Psoas muscle (tissue), 8 donors: Measurements from ENCODE around the gene CASR. TPM values are rescaled to one million over a fixed set of nuclear protein-coding genes. Genes with fewer than 3 reads are reported as not detected.

Experiments
- ATAC-seq, 4 donors: fragments of 200-7000 bp; cut with Tn5 transposase; one replicate each; pipeline ENCODE4 v1.9.1; 2020; ENCODE audit warnings: moderate library complexity in 3 of 4, mild to moderate bottlenecking in 2 of 4
- DNase-seq, 2 donors: peaks; one replicate each; pipeline ENCODE4 v3.0.0-alpha.2; 2020
- H3K27ac ChIP-seq: fragments of 200-600 bp; one replicate; pipeline ENCODE4 v1.8.0; 2022
- H3K27me3 ChIP-seq, 3 donors: fragments of 200-600 bp in 1 of 3; one replicate each; pipeline versions ENCODE4 v1.6.1 to v1.8.0; 2013 to 2022; ENCODE audit warnings: low read length in 2 of 3, mild to moderate bottlenecking in 2 of 3, moderate library complexity in 1 of 3; ENCODE audit not compliant: insufficient read depth in 3 of 3
- H3K36me3 ChIP-seq, 2 donors: fragments of 200-600 bp in 1 of 2; one replicate each; pipeline versions ENCODE4 v1.6.1 to v1.8.0; 2013 to 2022; ENCODE audit warnings: low read depth in 1 of 2, mild to moderate bottlenecking in 1 of 2, moderate library complexity in 1 of 2; ENCODE audit not compliant: insufficient read depth in 1 of 2
- H3K4me1 ChIP-seq: fragments of 200-600 bp; one replicate; pipeline ENCODE4 v1.8.0; 2022
- H3K4me3 ChIP-seq: fragments of 200-600 bp; one replicate; pipeline ENCODE4 v1.8.0; 2022; ENCODE audit warnings: mild to moderate bottlenecking
- H3K9me3 ChIP-seq: fragments of 200-600 bp; one replicate; pipeline ENCODE4 v1.8.0; 2022
- WGBS, 3 donors: extraction: QIAGEN DNeasy Blood & Tissue Kit; methylation state at CpG; one replicate each; pipeline versions ENCODE4 v1.1.6 to v1.1.7; 2013; 5-methylcytosine and 5-hydroxymethylcytosine counted together
- intact Hi-C, 2 donors: fragments of 100-400 bp; cut with DNase I; formaldehyde crosslinking; loops; one replicate each; pipeline versions ENCODE4 v1.11.0 to v1.14.2; 2022
- polyA plus RNA-seq, 3 donors: library from polyadenylated mRNA; stranded (reverse); fragments of 200-250 nt; gene quantifications; one replicate each; pipeline ENCODE4 v1.2.3, GENCODE V29; 2013
- total RNA-seq, 4 donors: library from RNA; stranded (reverse); fragmentation: NEBNext Ultra II Directional in 2 of 4; extraction: Animal tissue kit (Norgen Biotek cat#: 25700) in 2 of 4; gene quantifications; one replicate each; pipeline versions ENCODE4 v1.2.1 to v1.2.4, GENCODE V29; 2021 to 2023
- TF ChIP-seq, protein P1 (sequence below): fragments of 200-600 bp; IDR thresholded peaks from one replicate; pipeline ENCODE4 v1.8.0; 2022; ENCODE audit warnings: antibody characterized with exemption
- donor health status: healthy with polysubstance abuse.
- donor health status: DM: no; HTN: no; CAD: no; lungs with moderate emphysema.
- donor health status: Bipolar disorder and iron deficiency.
- donor health status: healthy.
- donor health status: DM: yes; HTN: yes; CAD: no.
- donor health status: DM: no; HTN: no; CAD: no.
- donor health status: DM: no; HTN: no; CAD: no.
- donor health status: DM: yes; HTN: yes; CAD: no.

CASR gene
- total and polyA plus RNA-seq, 7 donors: 0.02 TPM; not detected in 6

DNA sequence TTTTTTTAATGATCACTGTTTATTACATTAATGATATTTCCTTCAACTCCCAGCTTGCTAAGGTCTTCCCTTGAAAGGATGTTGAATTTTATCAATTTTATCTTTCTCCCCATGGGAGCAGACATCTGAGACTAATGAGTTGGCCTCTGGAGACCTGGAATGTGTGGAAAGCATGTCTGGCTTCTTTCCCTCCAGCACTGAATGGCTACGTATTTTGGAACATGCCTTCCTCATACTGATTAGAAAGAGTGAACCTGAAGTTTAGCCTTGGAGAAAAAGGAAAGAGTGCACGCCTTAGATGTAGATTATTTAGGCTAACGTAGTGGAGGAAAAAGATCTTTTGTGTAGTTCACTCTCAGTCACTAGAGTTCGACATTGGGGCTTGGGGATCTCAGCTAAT is 25.1 kb downstream of the CASR start:
- Histone ChIP-seq H3K9me3 (no peaks in the 10 kb centered on the region), H3K27me3 (no peaks in the 10 kb centered on the region), H3K4me3 (no peak overlapping the region), H3K36me3 (no peaks in the 10 kb centered on the region), H3K4me1 (no peaks in the 10 kb centered on the region), H3K27ac (no peak overlapping the region)
- DNase-seq (no peak), ATAC-seq (no peak)
- TF ChIP-seq, protein P1, sequence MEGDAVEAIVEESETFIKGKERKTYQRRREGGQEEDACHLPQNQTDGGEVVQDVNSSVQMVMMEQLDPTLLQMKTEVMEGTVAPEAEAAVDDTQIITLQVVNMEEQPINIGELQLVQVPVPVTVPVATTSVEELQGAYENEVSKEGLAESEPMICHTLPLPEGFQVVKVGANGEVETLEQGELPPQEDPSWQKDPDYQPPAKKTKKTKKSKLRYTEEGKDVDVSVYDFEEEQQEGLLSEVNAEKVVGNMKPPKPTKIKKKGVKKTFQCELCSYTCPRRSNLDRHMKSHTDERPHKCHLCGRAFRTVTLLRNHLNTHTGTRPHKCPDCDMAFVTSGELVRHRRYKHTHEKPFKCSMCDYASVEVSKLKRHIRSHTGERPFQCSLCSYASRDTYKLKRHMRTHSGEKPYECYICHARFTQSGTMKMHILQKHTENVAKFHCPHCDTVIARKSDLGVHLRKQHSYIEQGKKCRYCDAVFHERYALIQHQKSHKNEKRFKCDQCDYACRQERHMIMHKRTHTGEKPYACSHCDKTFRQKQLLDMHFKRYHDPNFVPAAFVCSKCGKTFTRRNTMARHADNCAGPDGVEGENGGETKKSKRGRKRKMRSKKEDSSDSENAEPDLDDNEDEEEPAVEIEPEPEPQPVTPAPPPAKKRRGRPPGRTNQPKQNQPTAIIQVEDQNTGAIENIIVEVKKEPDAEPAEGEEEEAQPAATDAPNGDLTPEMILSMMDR: no peak
- intact Hi-C loops: no loop called here
- 53 to 61% (median 59%) methylated on average over 4 of the region's 4 CpGs for WGBS, 3 donors

DNA sequence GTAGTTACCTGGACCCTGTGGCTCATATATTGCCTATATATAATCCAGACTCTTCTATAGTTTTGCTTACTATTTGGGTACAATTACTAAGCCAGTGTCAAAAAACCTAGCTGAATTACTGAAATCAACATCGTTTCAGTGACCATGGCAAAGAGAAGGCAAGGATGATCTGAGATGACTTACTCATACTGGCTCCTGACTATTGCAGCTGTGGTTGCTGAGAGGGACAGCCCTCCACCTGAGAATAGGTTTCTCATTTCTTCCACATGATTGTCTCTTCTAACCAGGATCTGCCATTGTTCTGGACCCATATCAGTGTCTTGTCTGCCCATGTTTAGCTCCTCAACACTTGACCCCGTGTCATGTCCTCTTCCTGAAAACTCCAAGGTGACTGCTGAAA is 30.2 kb downstream of the CASR start:
- intact Hi-C loops: no loop called here
- Histone ChIP-seq H3K27ac (no peak overlapping the region), H3K36me3 (no peaks in the 10 kb centered on the region), H3K27me3 (no peaks in the 10 kb centered on the region), H3K4me3 (no peak overlapping the region), H3K9me3 (no peaks in the 10 kb centered on the region), H3K4me1 (no peaks in the 10 kb centered on the region)
- WGBS, 3 donors: 47 to 61% (median 52%) methylated on average over 2 of the region's 2 CpGs
- DNase-seq (no peak), ATAC-seq (no peak)
- TF ChIP-seq, protein P1: no peak

DNA sequence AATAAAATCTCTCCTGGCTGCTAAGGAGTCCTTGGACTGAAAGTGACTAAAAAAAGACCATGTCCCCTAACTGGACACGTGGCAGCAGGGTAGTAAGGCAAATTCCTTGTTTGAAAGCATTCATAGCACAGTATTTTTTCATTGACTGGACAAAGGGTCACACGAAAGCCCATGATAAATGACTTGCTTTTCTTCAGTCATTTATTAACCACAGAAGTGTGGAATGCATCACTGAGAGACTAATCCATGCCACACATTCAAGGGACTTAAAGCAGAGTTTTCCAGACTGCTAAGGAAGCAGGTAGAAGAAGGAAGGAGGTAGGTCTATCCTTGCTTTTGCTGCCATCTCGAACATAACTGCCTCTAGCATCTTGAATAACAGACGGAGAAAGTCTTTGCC is 31.2 kb downstream of the CASR start:
- 49 to 53% (median 53%) methylated on average over 4 of the region's 4 CpGs for WGBS, 3 donors
- no peak overlapping the region for H3K4me3 ChIP-seq
- intact Hi-C loops: no loop called here
- H3K27me3 ChIP-seq: no peaks in the 10 kb centered on the region
- H3K9me3 ChIP-seq: no peaks in the 10 kb centered on the region
- DNase-seq: no peak
- no peak for ATAC-seq
- H3K4me1 ChIP-seq: no peaks in the 10 kb centered on the region
- no peaks in the 10 kb centered on the region for H3K36me3 ChIP-seq
- TF ChIP-seq, protein P1: no peak
- H3K27ac ChIP-seq: no peak overlapping the region

DNA sequence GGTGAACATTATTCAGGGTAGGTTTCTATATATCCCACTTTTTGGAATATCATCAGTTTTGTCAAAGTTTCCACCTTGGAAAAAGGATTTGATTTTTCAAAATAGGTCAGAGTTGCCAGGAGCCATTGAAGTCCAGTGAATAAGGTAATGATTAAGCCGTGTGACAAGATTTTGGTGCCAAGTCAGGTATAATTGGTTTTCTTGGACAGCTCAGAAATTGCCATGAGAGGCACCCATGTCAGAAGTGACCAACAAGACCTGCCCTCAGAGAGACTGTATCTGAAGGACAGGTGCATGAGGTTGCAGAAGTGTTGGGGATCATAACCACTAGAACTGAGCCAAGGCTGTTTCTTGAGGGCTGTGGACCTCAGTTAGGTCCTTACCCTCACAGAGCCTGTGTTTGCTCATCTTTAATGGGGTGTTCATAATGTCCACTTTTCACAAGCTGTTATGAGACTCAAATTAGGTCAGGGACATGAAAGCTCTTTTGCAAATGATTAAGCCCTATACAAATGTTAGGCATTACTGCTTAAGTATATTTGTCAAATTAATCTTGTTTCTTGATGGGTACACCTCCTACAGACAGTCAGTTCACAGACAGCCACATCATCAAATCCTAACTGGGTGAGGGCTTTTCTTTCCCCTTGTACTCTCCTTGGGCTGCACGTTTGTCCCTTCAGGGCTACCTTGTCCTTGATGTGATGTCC is 32.3 kb downstream of the CASR start:
- DNase-seq: no peak
- intact Hi-C loops: no loop called here
- no peaks in the 10 kb centered on the region for H3K27me3 ChIP-seq
- no peak overlapping the region for H3K4me3 ChIP-seq
- H3K4me1 ChIP-seq: no peaks in the 10 kb centered on the region
- TF ChIP-seq, protein P1: no peak
- no peak overlapping the region for H3K27ac ChIP-seq
- 72 to 77% (median 76%) methylated on average over 2 of the region's 2 CpGs for WGBS, 3 donors
- H3K36me3 ChIP-seq: no peaks in the 10 kb centered on the region
- no peaks in the 10 kb centered on the region for H3K9me3 ChIP-seq
- no peak for ATAC-seq

DNA sequence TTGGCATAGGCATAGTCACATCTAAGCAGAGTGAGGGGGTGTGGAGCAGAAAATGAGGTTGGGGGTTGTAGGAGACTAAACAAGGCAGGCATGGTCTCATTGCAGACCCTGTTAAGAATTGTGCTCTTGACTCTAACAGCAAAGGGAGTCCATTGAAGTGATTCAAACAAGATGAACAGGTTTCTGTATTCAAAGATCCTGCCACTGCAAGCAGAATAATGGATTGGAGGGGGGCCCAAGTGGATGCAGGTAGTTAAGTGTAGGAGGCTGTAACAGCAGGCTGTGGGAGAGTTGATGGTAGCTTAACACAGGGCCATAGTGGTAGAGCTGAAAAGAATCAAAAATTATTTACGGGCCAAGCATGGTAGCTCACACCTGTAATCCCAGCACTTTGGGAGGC is 34.4 kb downstream of the CASR start:
- no peaks in the 10 kb centered on the region for H3K4me1 ChIP-seq
- no peaks in the 10 kb centered on the region for H3K9me3 ChIP-seq
- DNase-seq (no peak), ATAC-seq (no peak)
- WGBS, 3 donors: 75 to 100% (median 88%) methylated on average over 1 of the region's 1 CpG
- H3K27ac ChIP-seq: no peak overlapping the region
- peaks cover 0 to 4% (median 0%) of the 10 kb centered on the region in 3 donors for H3K27me3 ChIP-seq
- H3K4me3 ChIP-seq: no peak overlapping the region
- intact Hi-C loops: no loop called here
- H3K36me3 ChIP-seq: no peaks in the 10 kb centered on the region
- TF ChIP-seq, protein P1: no peak
